ENCODE measurements around the gene OSBPL5.

Gene OSBPL5

GRCh38 chr11:3051196-3052108, 113.7 kb downstream of the OSBPL5 start:
- no peak for DNase-seq (ENCODE audit: low read depth)

GRCh38 chr11:3050386-3051195, 114.5 kb downstream of the OSBPL5 start:
- no peak for DNase-seq (ENCODE audit: low read depth)

GRCh38 chr11:3049430-3050243, 115.5 kb downstream of the OSBPL5 start:
- DNase-seq (ENCODE audit: low read depth) = peak; percentile 97

- no peak for DNase-seq (ENCODE audit: low read depth)
These were observed 117.5 kb downstream of the OSBPL5 start for GRCh38 chr11:3047637-3048036.

- DNase-seq (ENCODE audit: low read depth) = no peak
These were observed 118.5 kb downstream of the OSBPL5 start for GRCh38 chr11:3046641-3047040.

- DNase-seq (ENCODE audit: low read depth) = no peak
These were observed 118.9 kb downstream of the OSBPL5 start for GRCh38 chr11:3046190-3046589.

GRCh38 chr11:3044915-3045314, 120.2 kb downstream of the OSBPL5 start:
- DNase-seq (ENCODE audit: low read depth) = no peak

- DNase-seq (ENCODE audit: low read depth) = peak; percentile 71
These were observed 121.1 kb downstream of the OSBPL5 start for GRCh38 chr11:3044004-3044403.

GRCh38 chr11:3043315-3043871, 121.7 kb downstream of the OSBPL5 start:
- DNase-seq (ENCODE audit: low read depth) = peak; percentile 53

- DNase-seq (ENCODE audit: low read depth) = no peak
These were observed 122.4 kb downstream of the OSBPL5 start for GRCh38 chr11:3042496-3043314.

- DNase-seq (ENCODE audit: low read depth) = no peak
These were observed 123.2 kb downstream of the OSBPL5 start for GRCh38 chr11:3041699-3042441.

- no peak for DNase-seq (ENCODE audit: low read depth)
These were observed 124.2 kb downstream of the OSBPL5 start for GRCh38 chr11:3040881-3041280.

- DNase-seq (ENCODE audit: low read depth) = no peak
These were observed 127.2 kb downstream of the OSBPL5 start for GRCh38 chr11:3037945-3038271.

All from amniotic epithelial cell (primary cell).